ENCODE data around the gene CD3E. TPM values are rescaled to one million over a fixed set of nuclear protein-coding genes. Genes with fewer than 3 reads are reported as not detected.

The CD3E gene
- total RNA-seq, 1 experiment from 2014 or later: 0.51 TPM

DNA sequence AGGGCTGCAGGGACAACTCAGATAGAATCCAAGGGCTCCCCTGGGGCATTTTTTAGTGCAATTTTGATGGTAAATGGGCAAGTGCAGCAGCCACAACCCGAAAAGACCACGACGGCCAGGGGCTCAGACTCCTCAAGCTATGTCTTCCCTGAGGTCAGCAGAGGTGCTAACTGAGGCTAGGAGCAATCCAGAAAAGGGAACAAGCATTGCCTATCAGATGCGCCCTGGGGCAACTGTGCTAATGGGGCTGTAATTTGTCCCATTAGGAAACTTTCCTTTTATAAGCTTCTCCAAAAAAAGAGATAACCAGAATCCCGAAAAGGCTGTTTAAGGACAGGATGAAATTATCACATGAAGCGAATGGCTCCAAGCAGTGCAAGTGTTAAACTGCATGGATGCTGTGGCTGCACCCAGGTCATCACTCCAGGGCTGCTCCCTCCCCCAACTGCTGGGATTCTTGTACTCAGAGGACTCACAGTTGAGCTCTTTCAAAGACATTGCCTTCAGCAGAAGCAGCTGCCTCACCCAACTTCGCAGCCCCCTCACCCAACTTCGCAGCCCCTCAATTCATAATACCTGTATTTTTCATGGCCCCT lies 2.8 kb upstream of the CD3E start:
- CTCF ChIA-PET: interaction anchor here (0.6 kb wide), 1 partner anchor 9 kb away, joined by 5 read pairs; no protein-coding TSS in a partner anchor
- POLR2A ChIA-PET: no interaction called here

DNA sequence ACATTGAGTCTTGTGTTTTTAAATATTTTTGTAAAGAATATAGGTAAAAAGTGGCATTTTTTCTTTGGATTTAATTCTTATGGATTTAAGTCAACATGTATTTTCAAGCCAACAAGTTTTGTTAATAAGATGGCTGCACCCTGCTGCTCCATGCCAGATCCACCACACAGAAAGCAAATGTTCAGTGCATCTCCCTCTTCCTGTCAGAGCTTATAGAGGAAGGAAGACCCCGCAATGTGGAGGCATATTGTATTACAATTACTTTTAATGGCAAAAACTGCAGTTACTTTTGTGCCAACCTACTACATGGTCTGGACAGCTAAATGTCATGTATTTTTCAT lies 333 bp upstream of the CD3E start:
- Histone ChIP-seq H3K27ac (ENCODE audit: low read length) (no peak overlapping the region), H3K9me3 (ENCODE audit: control insufficient read depth, insufficient read depth, low read depth, low read length) (no peaks in the 10 kb centered on the region), H3K4me1 (ENCODE audit: control insufficient read depth, insufficient read depth, low read length) (no peaks in the 10 kb centered on the region), H3K4me3 (ENCODE audit: low read depth in 2 of 2, low read length in 2 of 2) (no peak overlapping the region), H3K27me3 (ENCODE audit: control insufficient read depth, insufficient read depth, low read length) (peaks cover 12% of the 10 kb centered on the region), H3K36me3 (ENCODE audit: control insufficient read depth, insufficient read depth, low read length) (no peaks in the 10 kb centered on the region)
- DNase-seq (ENCODE audit: low read depth, low spot score): no peak
- POLR2A ChIA-PET: no interaction called here
- no peak for ATAC-seq
- no TSS peak for BruUV-seq (replicated peaks)
- intact Hi-C loops (cut with micrococcal nuclease; ENCODE audit: unreplicated experiment) (no loop called here), in situ Hi-C loops (cut with HindIII; ENCODE audit: low pct_unique_long_range_greater_than_20kb, low sequenced_read_pairs) (no loop called here)
- CTCF ChIA-PET: no interaction called here
- TF ChIP-seq TCF7L2 (IDR thresholded peaks at IDR 0.05; ENCODE audit: low read depth, low read length) (no peak), POLR2AphosphoS5 (IDR thresholded peaks at IDR 0.05; ENCODE audit: low read depth, low read length) (no peak), SIN3A (IDR thresholded peaks at IDR 0.05; ENCODE audit: borderline replicate concordance, insufficient read depth, low read depth, low read length) (no peak)
- TF ChIP-seq, protein P1, sequence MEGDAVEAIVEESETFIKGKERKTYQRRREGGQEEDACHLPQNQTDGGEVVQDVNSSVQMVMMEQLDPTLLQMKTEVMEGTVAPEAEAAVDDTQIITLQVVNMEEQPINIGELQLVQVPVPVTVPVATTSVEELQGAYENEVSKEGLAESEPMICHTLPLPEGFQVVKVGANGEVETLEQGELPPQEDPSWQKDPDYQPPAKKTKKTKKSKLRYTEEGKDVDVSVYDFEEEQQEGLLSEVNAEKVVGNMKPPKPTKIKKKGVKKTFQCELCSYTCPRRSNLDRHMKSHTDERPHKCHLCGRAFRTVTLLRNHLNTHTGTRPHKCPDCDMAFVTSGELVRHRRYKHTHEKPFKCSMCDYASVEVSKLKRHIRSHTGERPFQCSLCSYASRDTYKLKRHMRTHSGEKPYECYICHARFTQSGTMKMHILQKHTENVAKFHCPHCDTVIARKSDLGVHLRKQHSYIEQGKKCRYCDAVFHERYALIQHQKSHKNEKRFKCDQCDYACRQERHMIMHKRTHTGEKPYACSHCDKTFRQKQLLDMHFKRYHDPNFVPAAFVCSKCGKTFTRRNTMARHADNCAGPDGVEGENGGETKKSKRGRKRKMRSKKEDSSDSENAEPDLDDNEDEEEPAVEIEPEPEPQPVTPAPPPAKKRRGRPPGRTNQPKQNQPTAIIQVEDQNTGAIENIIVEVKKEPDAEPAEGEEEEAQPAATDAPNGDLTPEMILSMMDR (IDR thresholded peaks at IDR 0.05): no peak
- TF ChIP-seq, protein P2, sequence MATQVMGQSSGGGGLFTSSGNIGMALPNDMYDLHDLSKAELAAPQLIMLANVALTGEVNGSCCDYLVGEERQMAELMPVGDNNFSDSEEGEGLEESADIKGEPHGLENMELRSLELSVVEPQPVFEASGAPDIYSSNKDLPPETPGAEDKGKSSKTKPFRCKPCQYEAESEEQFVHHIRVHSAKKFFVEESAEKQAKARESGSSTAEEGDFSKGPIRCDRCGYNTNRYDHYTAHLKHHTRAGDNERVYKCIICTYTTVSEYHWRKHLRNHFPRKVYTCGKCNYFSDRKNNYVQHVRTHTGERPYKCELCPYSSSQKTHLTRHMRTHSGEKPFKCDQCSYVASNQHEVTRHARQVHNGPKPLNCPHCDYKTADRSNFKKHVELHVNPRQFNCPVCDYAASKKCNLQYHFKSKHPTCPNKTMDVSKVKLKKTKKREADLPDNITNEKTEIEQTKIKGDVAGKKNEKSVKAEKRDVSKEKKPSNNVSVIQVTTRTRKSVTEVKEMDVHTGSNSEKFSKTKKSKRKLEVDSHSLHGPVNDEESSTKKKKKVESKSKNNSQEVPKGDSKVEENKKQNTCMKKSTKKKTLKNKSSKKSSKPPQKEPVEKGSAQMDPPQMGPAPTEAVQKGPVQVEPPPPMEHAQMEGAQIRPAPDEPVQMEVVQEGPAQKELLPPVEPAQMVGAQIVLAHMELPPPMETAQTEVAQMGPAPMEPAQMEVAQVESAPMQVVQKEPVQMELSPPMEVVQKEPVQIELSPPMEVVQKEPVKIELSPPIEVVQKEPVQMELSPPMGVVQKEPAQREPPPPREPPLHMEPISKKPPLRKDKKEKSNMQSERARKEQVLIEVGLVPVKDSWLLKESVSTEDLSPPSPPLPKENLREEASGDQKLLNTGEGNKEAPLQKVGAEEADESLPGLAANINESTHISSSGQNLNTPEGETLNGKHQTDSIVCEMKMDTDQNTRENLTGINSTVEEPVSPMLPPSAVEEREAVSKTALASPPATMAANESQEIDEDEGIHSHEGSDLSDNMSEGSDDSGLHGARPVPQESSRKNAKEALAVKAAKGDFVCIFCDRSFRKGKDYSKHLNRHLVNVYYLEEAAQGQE (IDR thresholded peaks at IDR 0.05; ENCODE audit: insufficient read depth in 1 of 2, low read depth in 2 of 2, low read length in 1 of 2): no peak

More for the DNA sequence above, 2.8 kb upstream of the CD3E start:
- ATAC-seq (no peak), DNase-seq (ENCODE audit: low read depth, low spot score) (no peak)
- no TSS peak for BruUV-seq (replicated peaks)
- H3K4me1 ChIP-seq (ENCODE audit: control insufficient read depth, insufficient read depth, low read length): 0 out of 2 replicates have a peak, but pooled peaks cover 3% of the 10 kb centered on the region
- TF ChIP-seq SIN3A (IDR thresholded peaks at IDR 0.05; ENCODE audit: borderline replicate concordance, insufficient read depth, low read depth, low read length) (no peak), TCF7L2 (IDR thresholded peaks at IDR 0.05; ENCODE audit: low read depth, low read length) (no peak), POLR2AphosphoS5 (IDR thresholded peaks at IDR 0.05; ENCODE audit: low read depth, low read length) (no peak)
- TF ChIP-seq, protein P1 (IDR thresholded peaks at IDR 0.05): no peak
- TF ChIP-seq, protein P2 (IDR thresholded peaks at IDR 0.05; ENCODE audit: insufficient read depth in 1 of 2, low read depth in 2 of 2, low read length in 1 of 2): no peak
- peaks cover 10% of the 10 kb centered on the region for H3K27me3 ChIP-seq (ENCODE audit: control insufficient read depth, insufficient read depth, low read length)
- H3K36me3 ChIP-seq (ENCODE audit: control insufficient read depth, insufficient read depth, low read length): no peaks in the 10 kb centered on the region
- intact Hi-C loops (cut with micrococcal nuclease; ENCODE audit: unreplicated experiment) (no loop called here), in situ Hi-C loops (cut with HindIII; ENCODE audit: low pct_unique_long_range_greater_than_20kb, low sequenced_read_pairs) (no loop called here)
- no peak overlapping the region for H3K4me3 ChIP-seq (ENCODE audit: low read depth in 2 of 2, low read length in 2 of 2)
- no peaks in the 10 kb centered on the region for H3K9me3 ChIP-seq (ENCODE audit: control insufficient read depth, insufficient read depth, low read depth, low read length)
- H3K27ac ChIP-seq (ENCODE audit: low read length): no peak overlapping the region

All from Panc1 (cell line).